ENCODE data around the gene SPTBN4.

Gene SPTBN4

DNA sequence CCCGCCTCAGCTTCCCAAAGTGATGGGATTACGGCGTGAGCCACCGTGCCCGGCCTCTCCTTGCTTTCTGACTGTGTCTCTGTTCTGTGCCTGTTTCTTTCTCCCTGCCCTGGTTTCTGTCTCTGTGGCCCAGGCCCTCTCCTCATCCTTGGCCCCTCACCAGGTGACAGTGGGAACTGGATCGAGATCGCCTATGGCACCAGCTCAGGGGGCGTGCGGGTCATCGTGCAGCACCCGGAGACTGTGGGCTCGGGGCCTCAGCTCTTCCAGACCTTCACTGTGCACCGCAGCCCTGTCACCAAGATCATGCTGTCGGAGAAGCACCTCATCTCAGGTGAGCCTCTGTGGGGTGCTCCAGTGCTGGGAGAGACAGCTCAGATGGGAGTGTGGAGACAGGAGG is 119.8 kb downstream of the SPTBN4 start:
- TF ChIP-seq, protein P1, sequence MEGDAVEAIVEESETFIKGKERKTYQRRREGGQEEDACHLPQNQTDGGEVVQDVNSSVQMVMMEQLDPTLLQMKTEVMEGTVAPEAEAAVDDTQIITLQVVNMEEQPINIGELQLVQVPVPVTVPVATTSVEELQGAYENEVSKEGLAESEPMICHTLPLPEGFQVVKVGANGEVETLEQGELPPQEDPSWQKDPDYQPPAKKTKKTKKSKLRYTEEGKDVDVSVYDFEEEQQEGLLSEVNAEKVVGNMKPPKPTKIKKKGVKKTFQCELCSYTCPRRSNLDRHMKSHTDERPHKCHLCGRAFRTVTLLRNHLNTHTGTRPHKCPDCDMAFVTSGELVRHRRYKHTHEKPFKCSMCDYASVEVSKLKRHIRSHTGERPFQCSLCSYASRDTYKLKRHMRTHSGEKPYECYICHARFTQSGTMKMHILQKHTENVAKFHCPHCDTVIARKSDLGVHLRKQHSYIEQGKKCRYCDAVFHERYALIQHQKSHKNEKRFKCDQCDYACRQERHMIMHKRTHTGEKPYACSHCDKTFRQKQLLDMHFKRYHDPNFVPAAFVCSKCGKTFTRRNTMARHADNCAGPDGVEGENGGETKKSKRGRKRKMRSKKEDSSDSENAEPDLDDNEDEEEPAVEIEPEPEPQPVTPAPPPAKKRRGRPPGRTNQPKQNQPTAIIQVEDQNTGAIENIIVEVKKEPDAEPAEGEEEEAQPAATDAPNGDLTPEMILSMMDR (conservative IDR thresholded peaks at IDR 0.05; ENCODE audit: low read depth, low read length): no peak

DNA sequence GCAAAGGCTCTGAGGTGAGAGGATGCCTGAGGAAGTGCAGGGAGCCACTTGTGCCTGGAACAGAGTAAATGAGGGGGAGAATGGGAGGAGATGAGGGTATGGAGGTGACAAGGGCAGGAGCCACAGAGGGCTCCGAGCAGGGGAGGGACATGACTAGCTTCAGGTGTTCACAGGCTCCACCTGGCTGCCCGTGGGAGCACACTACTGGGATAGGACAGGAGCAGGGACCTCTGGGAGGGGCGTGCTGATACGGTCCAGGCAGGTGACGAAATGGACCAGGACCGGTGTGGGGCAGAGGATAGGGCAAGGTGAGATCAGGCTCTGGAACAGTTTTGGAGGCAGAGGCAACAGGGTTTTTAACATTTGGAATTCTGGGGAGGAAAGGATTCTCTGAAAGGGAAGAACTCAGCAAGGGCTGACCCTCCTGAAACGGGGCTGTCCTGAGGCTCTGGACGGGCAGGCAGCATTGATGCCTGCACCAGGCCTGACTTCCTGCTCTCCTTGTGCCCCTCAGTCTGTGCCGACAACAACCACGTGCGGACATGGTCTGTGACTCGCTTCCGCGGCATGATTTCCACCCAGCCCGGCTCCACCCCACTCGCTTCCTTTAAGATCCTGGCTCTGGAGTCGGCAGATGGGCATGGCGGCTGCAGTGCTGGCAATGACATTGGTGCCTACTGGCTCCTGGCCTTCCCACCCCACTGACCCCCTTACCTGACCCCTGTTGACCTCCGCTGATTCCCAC is 121.5 kb downstream of the SPTBN4 start:
- H3K36me3 ChIP-seq (ENCODE audit: insufficient read depth): no peaks in the 10 kb centered on the region
- H3K4me3 ChIP-seq (IDR thresholded peaks at IDR 0.05; ENCODE audit: insufficient read depth, low read depth, low read length): no peak overlapping the region
- no peaks in the 10 kb centered on the region for H4K20me1 ChIP-seq (ENCODE audit: insufficient read depth)
- peaks cover 11% of the 10 kb centered on the region for H3K4me1 ChIP-seq (ENCODE audit: low read depth, poor library complexity, severe bottlenecking)
- H3K4me2 ChIP-seq: no peak overlapping the region
- no peak overlapping the region for H2AFZ ChIP-seq (ENCODE audit: low read depth)
- TF ChIP-seq, protein P1 (conservative IDR thresholded peaks at IDR 0.05; ENCODE audit: low read depth, low read length): no peak
- H3K9ac ChIP-seq: no peak overlapping the region
- no peaks in the 10 kb centered on the region for H3K27me3 ChIP-seq (ENCODE audit: insufficient read depth, low read depth)
- no peak overlapping the region for H3K27ac ChIP-seq
- no peaks in the 10 kb centered on the region for H3K79me2 ChIP-seq (ENCODE audit: insufficient read depth, low read depth)

More for the DNA sequence above, 119.8 kb downstream of the SPTBN4 start:
- H2AFZ ChIP-seq (ENCODE audit: low read depth): no peak overlapping the region
- H3K27ac ChIP-seq: no peak overlapping the region
- H3K27me3 ChIP-seq (ENCODE audit: insufficient read depth, low read depth): no peaks in the 10 kb centered on the region
- no peak overlapping the region for H3K9ac ChIP-seq
- H3K4me3 ChIP-seq (IDR thresholded peaks at IDR 0.05; ENCODE audit: insufficient read depth, low read depth, low read length): no peak overlapping the region
- H3K4me2 ChIP-seq: no peak overlapping the region
- H3K79me2 ChIP-seq (ENCODE audit: insufficient read depth, low read depth): no peaks in the 10 kb centered on the region
- H3K4me1 ChIP-seq (ENCODE audit: low read depth, poor library complexity, severe bottlenecking): no peaks in the 10 kb centered on the region
- no peaks in the 10 kb centered on the region for H4K20me1 ChIP-seq (ENCODE audit: insufficient read depth)
- no peaks in the 10 kb centered on the region; the same call in 1 of the 2 replicates for H3K36me3 ChIP-seq (ENCODE audit: insufficient read depth)

GRCh38 chr19:40588926-40589569 is 122.2 kb downstream of the SPTBN4 start:
- no peaks in the 10 kb centered on the region for H3K36me3 ChIP-seq (ENCODE audit: insufficient read depth)
- no peaks in the 10 kb centered on the region for H3K79me2 ChIP-seq (ENCODE audit: insufficient read depth, low read depth)
- H3K27ac ChIP-seq: no peak overlapping the region
- TF ChIP-seq, protein P1 (conservative IDR thresholded peaks at IDR 0.05; ENCODE audit: low read depth, low read length): no peak
- H3K4me1 ChIP-seq (ENCODE audit: low read depth, poor library complexity, severe bottlenecking): peaks cover 11% of the 10 kb centered on the region
- no peak overlapping the region for H3K4me3 ChIP-seq (IDR thresholded peaks at IDR 0.05; ENCODE audit: insufficient read depth, low read depth, low read length)
- no peaks in the 10 kb centered on the region for H4K20me1 ChIP-seq (ENCODE audit: insufficient read depth)
- no peak overlapping the region for H2AFZ ChIP-seq (ENCODE audit: low read depth)
- H3K4me2 ChIP-seq: no peak overlapping the region
- no peaks in the 10 kb centered on the region for H3K27me3 ChIP-seq (ENCODE audit: insufficient read depth, low read depth)
- H3K9ac ChIP-seq: no peak overlapping the region

DNA sequence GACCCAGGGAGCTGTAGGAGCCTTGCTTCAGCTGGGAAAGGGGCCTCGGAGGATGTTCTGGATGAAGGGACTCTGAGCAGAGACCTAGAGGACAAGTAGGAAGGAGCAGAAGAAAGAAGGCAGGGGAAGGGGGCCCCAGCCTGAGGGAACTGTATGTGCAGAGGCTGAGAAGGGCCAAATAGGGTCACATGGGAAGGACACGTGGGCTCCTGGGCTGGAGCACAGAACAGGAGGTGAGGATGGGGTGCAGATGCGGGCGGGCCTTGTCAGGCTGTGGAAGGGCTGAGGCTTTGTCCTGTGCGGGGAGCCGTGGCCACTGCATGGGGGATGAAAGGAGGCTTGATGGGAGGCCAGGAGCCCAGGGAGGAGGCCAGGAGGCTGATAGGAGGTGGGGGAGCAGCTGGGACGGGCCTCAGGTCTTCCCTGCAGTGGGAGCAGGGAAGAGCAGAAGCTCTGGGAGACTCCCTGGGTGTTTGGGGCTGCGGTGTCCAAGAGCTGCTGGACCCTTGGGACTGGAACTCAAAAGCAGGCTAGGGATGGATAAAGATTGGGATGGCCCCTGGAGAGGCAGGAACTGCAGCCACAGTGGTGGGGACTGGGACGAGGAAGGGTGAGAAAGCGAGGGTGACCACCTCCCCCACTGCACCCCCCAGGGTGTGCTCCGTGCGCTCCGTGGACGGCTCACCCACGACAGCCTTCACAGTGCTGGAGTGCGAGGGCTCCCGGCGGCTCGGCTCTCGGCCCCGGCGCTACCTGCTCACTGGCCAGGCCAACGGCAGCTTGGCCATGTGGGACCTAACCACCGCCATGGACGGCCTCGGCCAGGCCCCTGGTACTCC is 123.0 kb downstream of the SPTBN4 start:
- Histone ChIP-seq H4K20me1 (ENCODE audit: insufficient read depth) (no peaks in the 10 kb centered on the region), H3K9ac (no peak overlapping the region), H3K27ac (no peak overlapping the region), H3K36me3 (ENCODE audit: insufficient read depth) (no peaks in the 10 kb centered on the region), H3K4me3 (IDR thresholded peaks at IDR 0.05; ENCODE audit: insufficient read depth, low read depth, low read length) (no peak overlapping the region), H3K4me2 (no peak overlapping the region), H2AFZ (ENCODE audit: low read depth) (no peak overlapping the region), H3K79me2 (ENCODE audit: insufficient read depth, low read depth) (no peaks in the 10 kb centered on the region), H3K4me1 (ENCODE audit: low read depth, poor library complexity, severe bottlenecking) (peaks cover 11% of the 10 kb centered on the region), H3K27me3 (ENCODE audit: insufficient read depth, low read depth) (no peaks in the 10 kb centered on the region)
- TF ChIP-seq, protein P1 (conservative IDR thresholded peaks at IDR 0.05; ENCODE audit: low read depth, low read length): no peak
